Activated CD8-positive, alpha-beta memory T cell treated with anti-CD3 and anti-CD28 coated beads, Interleukin-2, amount 50 U/mL, for 1 hour (primary cell): ENCODE data around the gene ABCG4.
A peak's percentile ranks its signal among the peaks of the same experiment; 100 is the strongest.
"Not testable (repeated sequence)": the region's sequence is repeated elsewhere in the genome, so short reads cannot be mapped to it uniquely, and the experiment has no call there.

ENCODE experiments used
- DNase-seq: peaks from one replicate; pipeline ENCODE4 v3.0.0-alpha.2; 2020; ENCODE audit errors: extremely low read depth

Gene ABCG4

GRCh38 chr11:119149018-119149785, at the start of gene ABCG4:
Gene ABCG4 (plus strand): TSS chr11:119149052. CDS start chr11:119149966, 914 bp downstream.
- no peak for DNase-seq

DNA sequence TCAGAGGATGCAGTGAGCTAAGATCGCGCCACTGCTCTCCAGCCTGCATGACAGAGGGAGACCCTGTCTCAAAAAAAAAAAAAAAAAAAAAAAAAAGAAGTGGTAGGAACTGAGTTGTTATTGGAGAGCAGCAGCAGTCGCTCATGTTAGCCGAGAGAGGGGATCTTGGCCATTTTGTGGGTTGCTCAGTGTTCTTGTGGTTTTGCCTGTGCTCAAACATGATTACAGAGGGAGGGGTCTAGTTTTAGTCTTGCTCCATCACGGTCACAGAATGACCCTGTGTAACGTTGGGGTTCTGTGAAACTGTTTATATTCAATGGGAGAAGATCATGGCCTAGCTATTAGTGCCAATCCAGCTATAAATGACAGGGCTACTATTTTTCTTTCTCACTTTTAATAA, 49.1 kb upstream of the ABCG4 start:
- DNase-seq, result no peak

- no peak for DNase-seq
These were observed 48.4 kb upstream of the ABCG4 start for GRCh38 chr11:119100246-119100970.

DNA sequence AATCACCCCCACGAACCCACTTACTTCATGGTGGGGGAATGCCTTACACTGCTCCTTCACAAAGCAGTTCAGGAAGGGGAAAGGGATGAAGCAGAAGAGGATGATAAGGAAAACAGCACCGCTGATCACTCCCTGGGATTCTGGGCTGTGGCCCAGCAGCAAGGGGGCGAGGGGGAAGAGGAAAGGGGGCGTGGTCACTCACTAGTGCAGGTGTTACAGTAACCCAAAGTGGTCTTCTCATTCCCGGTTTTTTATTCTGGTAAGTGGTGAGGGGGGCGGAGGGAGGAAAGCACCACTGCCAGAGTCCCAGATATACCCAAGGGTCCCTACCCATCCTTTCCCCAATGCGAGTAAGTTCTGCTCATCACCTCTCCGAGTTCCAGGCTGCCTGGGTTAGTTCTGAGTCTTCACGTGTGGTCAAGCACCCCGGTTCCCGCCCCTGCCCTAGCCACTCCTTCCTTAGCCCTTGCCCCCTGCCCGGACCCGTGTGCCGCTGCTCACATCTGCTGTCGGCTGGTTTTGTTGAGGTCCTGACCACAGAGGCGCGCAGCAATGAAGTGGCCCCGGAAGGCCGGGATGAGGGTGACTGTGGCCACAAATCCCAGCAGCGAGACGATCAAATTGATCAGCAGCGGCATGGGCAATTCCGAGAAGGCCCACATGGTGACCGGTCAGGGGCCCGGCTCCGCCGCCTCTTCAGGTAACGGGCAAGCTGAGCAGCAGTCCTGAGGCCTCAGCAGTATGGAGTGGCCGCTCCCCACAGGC, 47.7 kb upstream of the ABCG4 start:
- no peak for DNase-seq

- DNase-seq, result peak; percentile 59
These were observed 47.0 kb upstream of the ABCG4 start, which contains the start of gene DPAGT1 for GRCh38 chr11:119101759-119102423. Gene DPAGT1 (minus strand): TSS chr11:119101853. CDS start chr11:119101655, 198 bp downstream.

GRCh38 chr11:119103161-119103664, 45.6 kb upstream of the ABCG4 start:
- not testable (repeated sequence) for DNase-seq

GRCh38 chr11:119103793-119104192, 45.1 kb upstream of the ABCG4 start:
- no peak for DNase-seq

DNA sequence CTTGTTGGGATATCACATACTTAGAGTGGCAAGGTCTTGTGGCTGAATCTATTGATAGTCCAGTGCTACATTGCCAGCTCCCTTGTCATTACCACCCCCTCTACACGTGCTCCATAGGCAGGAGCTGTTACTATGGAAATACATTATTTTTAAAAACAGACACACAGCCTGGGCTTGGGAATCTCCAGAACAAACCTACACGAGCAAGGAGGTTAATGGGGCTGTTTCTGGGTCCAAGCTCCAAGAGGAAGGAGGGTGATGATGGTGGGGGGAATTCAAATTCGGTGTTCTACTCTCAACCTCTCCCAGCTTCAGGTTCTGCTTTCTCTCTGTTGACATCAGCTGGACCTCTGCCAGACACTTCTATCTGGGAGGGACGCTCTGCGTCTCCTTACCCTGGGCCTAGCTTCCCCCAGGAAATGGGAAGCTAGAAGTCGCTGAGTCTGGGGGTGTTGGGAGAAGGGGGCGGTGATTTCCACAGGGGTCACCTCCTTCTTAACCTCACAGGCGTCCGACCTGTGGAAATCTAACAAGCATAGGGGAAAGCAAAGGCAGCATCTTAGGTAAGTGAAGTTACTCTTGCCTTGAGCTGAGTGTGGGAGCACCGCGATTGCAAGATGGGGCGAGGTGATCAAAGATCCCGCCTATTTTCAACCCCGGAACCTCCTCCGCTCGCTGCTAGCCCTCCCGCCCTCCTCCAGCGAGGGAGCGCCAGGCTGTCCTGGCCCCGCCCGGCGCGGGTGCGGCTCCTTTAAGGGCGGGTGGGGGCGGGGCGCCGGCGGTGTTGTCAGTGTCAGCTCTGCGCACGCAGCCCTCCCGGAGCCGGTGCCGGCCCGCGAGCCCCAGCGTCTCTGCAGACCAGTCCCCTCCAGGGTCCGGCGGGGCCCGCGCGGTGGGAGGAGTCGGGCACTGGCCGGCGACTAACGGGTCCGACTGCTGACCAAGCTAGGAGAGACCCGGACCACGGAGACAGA, 42.0 kb upstream of the ABCG4 start, which contains the start of gene C2CD2L:
C2CD2L (plus strand) TSS at position 781 of the 974 bp plus-strand sequence. CDS start 398 bp downstream, outside the sequence.
- peak; percentile 61 for DNase-seq

GRCh38 chr11:119107538-119108145, 41.2 kb upstream of the ABCG4 start:
- no peak for DNase-seq

DNA sequence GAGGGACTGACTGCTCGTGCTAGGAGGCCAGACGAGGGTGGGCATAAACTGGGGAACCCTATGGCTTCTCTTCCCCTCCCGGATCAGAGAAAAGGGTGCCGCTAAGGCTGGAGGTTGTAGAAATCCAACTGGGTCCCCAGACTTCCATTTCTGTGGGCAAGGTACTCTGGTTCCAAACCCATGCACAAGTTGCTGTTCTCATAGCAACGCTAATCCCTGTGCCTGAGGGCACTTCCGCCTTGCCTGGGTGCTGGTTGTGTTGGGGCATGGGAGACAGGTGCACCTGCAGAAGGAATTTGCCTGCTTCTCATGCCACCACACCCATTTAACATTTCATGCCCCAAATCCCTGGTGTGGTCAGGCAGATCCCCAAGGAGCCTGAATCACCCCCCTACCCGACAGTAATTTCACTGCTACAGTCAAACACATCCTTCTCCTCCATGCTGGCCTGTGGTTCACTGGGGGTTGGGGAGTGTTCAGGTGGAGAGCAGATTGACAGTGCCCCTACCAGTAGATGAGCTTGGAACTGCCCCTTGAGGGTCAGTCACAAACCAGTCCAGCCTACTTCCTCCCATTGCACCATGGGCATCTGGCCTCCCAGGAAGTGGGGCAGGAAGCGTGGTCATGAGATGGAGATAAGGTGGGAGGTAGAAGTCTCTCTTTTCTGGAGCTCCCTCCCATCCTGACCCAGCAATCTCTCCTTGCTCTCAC, 40.6 kb upstream of the ABCG4 start:
- DNase-seq, result no peak

GRCh38 chr11:119108857-119109221, 40.0 kb upstream of the ABCG4 start:
- DNase-seq, result no peak

DNA sequence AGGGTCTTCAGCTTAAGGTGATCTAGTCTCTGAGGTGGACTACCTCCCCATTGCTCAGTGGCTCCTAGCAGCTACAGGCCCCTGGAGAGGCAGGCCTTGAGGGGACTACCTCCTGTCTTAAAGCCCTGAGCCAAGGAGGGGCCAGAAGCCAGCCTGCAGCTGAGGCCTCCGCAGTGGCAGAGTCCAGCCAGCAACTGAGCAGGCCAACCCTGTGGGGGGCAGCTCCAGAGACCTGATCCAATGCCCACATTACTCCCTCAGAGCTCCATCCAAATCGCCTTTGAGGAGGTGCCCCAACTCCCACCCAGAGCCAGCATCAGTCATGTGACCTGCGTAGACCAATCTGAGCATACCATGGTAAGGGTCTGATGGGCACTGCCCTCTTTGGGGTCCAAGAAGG, 39.0 kb upstream of the ABCG4 start:
- DNase-seq, result no peak

GRCh38 chr11:119110439-119110838, 38.4 kb upstream of the ABCG4 start:
- DNase-seq, result no peak

DNA sequence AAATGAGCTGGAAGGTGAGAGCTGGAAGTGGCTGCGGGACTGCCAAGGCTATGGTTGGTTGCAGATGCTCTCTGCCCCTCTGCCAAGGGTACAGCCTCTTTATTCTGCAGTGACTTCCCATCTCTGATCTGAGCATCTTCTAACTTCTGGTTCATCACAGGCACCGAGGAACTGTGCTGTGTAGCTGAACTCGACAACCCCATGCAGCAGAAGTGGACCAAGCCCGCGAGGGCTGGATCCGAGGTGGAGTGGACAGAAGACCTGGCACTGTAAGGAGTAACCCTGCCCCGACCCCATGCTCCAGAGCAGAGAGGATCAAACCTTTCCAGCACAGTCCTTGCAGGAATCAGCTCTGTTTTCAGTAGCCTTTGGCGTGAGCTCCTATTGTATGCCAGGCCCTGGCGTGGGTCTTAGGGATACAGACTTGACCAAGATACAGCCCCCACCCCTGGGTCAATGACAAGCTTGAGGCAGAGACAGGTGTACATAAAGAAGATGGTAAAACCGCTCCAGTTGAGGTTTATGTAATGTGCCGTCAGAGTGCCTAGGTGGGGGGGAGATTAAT, 37.4 kb upstream of the ABCG4 start:
- no peak for DNase-seq

DNA sequence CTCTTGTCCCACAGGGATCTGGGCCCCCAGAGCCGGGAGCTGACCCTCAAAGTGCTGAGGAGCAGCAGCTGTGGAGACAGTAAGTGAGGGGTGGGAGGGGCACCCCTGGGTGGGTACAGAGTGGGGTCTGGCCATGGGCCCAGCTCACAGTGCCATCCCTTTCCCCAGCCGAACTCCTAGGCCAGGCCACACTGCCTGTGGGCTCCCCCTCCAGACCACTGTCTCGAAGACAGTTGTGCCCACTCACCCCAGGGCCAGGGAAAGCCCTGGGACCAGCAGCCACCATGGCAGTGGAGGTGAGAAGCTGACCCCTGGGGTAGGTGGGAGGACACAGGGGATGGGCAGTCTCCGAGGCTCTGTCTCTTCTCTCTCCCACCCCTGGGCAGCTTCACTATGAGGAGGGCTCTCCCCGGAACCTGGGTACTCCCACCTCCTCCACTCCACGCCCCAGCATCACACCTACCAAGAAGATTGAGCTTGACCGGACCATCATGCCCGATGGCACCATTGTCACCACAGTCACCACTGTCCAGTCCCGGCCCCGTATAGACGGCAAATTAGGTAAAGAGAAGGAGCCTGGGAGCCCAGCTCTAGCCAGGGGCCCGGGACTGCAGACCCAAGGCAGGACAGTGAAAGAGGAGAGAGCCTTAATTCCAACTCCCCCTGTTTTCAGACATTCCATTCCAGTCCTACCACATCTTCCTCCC, 36.4 kb upstream of the ABCG4 start:
- no peak for DNase-seq

DNA sequence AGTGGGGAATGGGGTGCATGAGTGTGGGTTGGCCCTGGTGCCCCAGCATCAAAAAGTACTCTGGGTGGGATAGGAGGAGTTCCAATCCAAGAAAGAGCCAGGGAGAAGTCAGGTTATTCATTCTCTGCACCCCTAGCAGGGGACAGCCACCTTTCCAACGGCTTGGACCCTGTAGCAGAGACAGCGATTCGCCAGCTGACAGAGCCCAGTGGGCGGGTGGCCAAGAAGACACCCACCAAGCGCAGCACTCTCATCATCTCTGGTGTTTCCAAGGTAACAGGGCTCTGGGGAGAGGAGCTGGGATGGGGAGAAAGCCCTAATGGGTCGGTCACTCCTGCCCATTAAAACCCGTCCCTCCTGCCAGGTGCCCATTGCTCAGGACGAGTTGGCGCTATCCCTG, 35.1 kb upstream of the ABCG4 start:
- DNase-seq, result no peak

DNA sequence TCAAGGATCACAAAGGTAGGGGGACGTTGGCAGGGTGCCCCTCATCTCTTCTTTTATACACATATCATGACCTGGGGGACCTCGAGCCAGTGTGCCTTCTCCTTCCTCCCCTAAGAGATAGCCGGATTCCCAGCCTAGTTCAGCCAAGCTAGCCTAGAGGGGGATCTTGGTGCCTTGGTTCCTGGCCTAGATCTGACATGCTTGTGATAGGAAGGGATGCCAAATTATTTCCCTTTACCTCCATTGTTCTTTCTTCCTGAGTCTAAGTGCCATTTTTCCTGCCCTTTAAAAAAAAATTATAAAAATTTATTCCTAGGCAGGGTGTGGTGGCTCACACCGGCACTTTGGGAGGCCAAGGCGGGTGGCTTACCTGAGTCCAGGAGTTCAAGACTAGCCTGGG, 34.5 kb upstream of the ABCG4 start:
- no peak for DNase-seq
